GM23338 (cell line): ENCODE data around the gene SCG5. TPM values are rescaled to one million over a fixed set of nuclear protein-coding genes. Genes with fewer than 3 reads are reported as not detected.

Experiments used
- CREB1 ChIP-seq: fragments of 250-450 bp; sonication (Bioruptor Pico); IDR thresholded peaks from 2 replicates; pipeline ENCODE4 v1.5.0; 2020; ENCODE audit warnings: low read depth, mild to moderate bottlenecking, moderate library complexity
- CTCF ChIP-seq, 2 experiments: fragments of 200-600 bp in 1 of 2; sonication (generic) in 1 of 2; conservative IDR thresholded peaks; 2 replicates each; pipeline versions ENCODE4 v1.5.1 to v1.6.1; 2016 to 2017; ENCODE audit warnings: antibody characterized with exemption in 2 of 2, low read depth in 2 of 2, mild to moderate bottlenecking in 2 of 2, moderate library complexity in 1 of 2
- EZH2 ChIP-seq: fragments of 200-600 bp; sonication (generic); IDR thresholded peaks from one replicate; pipeline ENCODE4 v1.8.0; 2017; ENCODE audit warnings: antibody characterized with exemption, mild to moderate bottlenecking, low read depth; ENCODE audit not compliant: unreplicated experiment
- EZH2phosphoT487 ChIP-seq: fragments of 200-600 bp; sonication (generic); IDR thresholded peaks from one replicate; pipeline ENCODE4 v1.8.1; 2018; ENCODE audit warnings: antibody characterized with exemption; ENCODE audit not compliant: unreplicated experiment
- JUNB ChIP-seq: IDR thresholded peaks from one replicate; pipeline ENCODE4 v1.6.1; 2016; ENCODE audit warnings: antibody characterized with exemption; ENCODE audit not compliant: unreplicated experiment
- POLR2AphosphoS5 ChIP-seq: IDR thresholded peaks from 2 replicates; pipeline ENCODE4 v1.6.1; 2016; ENCODE audit warnings: antibody characterized with exemption, low read depth
- ZNF331 ChIP-seq: fragments of 250-450 bp; sonication (Bioruptor Pico); IDR thresholded peaks from 2 replicates; pipeline ENCODE4 v1.5.0; 2020; ENCODE audit warnings: low read depth, mild to moderate bottlenecking, moderate library complexity
- polyA plus RNA-seq: library from polyadenylated mRNA; unstranded; fragments of >200 nt; fragmentation: Nextera tagmentation; extraction: Ambion mirVana; gene quantifications from 2 replicates; pipeline ENCODE4 v1.2.1, GENCODE V29; 2016
- total RNA-seq: library from RNA; depleted of rRNA; stranded (reverse); fragments of >200 nt; shearing (Covaris generic); gene quantifications from 2 replicates; pipeline ENCODE4 v1.2.3, GENCODE V29; 2014
- TF ChIP-seq, protein P1 (sequence below): fragments of 250-450 bp; sonication (Bioruptor Pico); IDR thresholded peaks from 2 replicates; pipeline ENCODE4 v1.5.0; 2020; ENCODE audit warnings: mild to moderate bottlenecking, moderate library complexity

Gene SCG5
- total and polyA plus RNA-seq, 2 experiments from 2014 or later: 48.1 to 73.3 TPM

DNA sequence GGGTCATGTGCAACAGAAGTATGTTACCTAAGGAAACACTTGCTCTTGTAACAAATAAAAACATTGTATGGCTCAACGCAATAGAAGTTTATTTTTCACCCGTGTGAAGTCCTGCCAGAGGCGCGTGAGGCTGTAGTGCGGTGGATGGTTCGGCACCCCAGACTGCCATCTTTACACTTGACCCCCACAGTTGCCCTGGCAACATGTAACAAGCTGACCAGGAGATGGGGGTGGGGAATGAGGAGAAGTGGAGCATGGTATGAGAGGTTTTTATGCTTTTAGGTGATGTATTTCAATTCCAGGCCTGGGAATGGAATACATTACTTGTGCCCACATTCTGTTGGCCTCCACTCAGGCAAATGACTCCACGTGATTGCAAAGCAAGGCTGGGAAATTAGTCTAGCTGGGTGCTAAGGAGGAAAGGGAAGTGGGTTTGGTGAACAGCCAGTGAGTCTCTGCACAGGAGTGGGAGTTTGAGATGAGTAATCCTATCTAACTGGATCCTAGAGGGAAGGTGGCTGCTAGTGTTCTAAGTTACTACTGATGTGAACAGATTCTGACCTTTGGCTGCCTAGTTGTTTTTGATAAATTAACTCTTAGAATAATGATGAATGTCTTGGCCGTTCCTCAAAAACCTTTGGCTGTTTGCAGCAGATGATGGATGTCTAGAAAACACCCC, 42.5 kb downstream of the SCG5 start (continued):
- TF ChIP-seq, protein P1, sequence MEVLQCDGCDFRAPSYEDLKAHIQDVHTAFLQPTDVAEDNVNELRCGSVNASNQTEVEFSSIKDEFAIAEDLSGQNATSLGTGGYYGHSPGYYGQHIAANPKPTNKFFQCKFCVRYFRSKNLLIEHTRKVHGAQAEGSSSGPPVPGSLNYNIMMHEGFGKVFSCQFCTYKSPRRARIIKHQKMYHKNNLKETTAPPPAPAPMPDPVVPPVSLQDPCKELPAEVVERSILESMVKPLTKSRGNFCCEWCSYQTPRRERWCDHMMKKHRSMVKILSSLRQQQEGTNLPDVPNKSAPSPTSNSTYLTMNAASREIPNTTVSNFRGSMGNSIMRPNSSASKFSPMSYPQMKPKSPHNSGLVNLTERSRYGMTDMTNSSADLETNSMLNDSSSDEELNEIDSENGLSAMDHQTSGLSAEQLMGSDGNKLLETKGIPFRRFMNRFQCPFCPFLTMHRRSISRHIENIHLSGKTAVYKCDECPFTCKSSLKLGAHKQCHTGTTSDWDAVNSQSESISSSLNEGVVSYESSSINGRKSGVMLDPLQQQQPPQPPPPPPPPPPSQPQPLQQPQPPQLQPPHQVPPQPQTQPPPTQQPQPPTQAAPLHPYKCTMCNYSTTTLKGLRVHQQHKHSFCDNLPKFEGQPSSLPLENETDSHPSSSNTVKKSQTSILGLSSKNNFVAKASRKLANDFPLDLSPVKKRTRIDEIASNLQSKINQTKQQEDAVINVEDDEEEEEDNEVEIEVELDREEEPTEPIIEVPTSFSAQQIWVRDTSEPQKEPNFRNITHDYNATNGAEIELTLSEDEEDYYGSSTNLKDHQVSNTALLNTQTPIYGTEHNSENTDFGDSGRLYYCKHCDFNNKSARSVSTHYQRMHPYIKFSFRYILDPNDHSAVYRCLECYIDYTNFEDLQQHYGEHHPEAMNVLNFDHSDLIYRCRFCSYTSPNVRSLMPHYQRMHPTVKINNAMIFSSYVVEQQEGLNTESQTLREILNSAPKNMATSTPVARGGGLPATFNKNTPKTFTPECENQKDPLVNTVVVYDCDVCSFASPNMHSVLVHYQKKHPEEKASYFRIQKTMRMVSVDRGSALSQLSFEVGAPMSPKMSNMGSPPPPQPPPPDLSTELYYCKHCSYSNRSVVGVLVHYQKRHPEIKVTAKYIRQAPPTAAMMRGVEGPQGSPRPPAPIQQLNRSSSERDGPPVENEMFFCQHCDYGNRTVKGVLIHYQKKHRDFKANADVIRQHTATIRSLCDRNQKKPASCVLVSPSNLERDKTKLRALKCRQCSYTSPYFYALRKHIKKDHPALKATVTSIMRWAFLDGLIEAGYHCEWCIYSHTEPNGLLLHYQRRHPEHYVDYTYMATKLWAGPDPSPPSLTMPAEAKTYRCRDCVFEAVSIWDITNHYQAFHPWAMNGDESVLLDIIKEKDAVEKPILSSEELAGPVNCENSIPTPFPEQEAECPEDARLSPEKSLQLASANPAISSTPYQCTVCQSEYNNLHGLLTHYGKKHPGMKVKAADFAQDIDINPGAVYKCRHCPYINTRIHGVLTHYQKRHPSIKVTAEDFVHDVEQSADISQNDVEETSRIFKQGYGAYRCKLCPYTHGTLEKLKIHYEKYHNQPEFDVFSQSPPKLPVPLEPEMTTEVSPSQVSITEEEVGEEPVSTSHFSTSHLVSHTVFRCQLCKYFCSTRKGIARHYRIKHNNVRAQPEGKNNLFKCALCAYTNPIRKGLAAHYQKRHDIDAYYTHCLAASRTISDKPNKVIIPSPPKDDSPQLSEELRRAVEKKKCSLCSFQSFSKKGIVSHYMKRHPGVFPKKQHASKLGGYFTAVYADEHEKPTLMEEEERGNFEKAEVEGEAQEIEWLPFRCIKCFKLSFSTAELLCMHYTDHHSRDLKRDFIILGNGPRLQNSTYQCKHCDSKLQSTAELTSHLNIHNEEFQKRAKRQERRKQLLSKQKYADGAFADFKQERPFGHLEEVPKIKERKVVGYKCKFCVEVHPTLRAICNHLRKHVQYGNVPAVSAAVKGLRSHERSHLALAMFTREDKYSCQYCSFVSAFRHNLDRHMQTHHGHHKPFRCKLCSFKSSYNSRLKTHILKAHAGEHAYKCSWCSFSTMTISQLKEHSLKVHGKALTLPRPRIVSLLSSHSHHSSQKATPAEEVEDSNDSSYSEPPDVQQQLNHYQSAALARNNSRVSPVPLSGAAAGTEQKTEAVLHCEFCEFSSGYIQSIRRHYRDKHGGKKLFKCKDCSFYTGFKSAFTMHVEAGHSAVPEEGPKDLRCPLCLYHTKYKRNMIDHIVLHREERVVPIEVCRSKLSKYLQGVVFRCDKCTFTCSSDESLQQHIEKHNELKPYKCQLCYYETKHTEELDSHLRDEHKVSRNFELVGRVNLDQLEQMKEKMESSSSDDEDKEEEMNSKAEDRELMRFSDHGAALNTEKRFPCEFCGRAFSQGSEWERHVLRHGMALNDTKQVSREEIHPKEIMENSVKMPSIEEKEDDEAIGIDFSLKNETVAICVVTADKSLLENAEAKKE (CRISPR knock-in tag): no peak
- TF ChIP-seq EZH2 (no peak), CREB1 (CRISPR knock-in tag) (no peak), JUNB (no peak), POLR2AphosphoS5 (no peak), CTCF (conservative IDR thresholded peaks at IDR 0.05; ENCODE audit: low read depth in 2 of 2) (no peak), ZNF331 (no peak), EZH2phosphoT487 (no peak)
